ENCODE measurements around the gene STKLD1. TPM values are rescaled to one million over a fixed set of nuclear protein-coding genes. Genes with fewer than 3 reads are reported as not detected.
"Not testable (repeated sequence)": the region's sequence is repeated elsewhere in the genome, so short reads cannot be mapped to it uniquely, and the experiment has no call there.

STKLD1 gene
- not detected for total RNA-seq

DNA sequence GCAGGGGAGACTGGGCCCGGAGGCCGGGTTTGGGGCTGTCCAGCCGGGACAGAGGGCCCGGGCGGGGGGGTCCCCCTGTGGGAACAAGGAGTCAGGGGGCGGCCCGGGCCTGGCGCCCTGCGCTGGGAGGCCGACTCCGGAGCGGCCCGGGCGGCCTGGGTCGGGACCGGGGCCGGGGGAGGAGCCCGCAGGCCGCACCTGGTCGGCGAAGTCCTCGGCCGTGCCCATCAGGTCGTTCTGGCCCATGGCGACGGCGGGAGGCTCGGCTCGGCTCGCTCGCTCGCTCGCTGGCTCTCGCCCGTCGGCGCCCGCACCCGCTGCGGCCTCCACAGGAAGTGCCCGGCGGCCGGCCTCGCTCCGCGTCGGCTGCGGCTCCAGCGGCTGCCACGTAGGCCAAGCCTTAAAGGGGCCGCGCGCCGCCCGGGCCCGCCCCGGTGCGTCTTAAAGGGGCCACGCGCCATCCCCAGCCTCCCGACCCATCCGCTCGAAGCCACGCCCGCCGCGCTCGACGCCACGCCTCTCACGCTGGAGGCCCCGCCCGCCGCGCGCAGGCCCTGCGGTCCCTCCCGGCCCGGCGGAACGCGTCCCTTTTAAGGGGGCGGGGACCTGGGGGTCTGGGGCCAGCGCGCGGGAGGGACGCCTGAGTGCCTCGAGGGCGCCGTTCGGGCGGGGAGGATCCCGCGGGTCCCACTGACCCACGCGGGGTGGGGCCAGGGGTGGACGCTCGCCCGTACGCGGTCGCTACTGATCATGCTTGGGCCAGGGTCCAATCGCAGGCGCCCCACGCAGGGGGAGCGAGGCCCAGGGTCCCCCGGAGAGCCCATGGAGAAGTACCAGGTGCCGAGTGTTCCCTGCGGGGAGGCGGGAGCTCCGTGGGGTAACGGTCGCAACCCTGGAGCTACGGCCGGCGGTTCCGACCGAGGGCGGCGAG lies at the start of gene STKLD1, which contains the start of gene SURF4:
Gene STKLD1, plus strand, starts transcription at position 643 of the 931 bp plus-strand sequence. Its CDS starts 108 bp downstream, at position 751.
Gene SURF4, minus strand, starts transcription at position 337 of the 931 bp plus-strand sequence. Its CDS starts 91 bp downstream, at position 246.
- TF ChIP-seq, protein P1, sequence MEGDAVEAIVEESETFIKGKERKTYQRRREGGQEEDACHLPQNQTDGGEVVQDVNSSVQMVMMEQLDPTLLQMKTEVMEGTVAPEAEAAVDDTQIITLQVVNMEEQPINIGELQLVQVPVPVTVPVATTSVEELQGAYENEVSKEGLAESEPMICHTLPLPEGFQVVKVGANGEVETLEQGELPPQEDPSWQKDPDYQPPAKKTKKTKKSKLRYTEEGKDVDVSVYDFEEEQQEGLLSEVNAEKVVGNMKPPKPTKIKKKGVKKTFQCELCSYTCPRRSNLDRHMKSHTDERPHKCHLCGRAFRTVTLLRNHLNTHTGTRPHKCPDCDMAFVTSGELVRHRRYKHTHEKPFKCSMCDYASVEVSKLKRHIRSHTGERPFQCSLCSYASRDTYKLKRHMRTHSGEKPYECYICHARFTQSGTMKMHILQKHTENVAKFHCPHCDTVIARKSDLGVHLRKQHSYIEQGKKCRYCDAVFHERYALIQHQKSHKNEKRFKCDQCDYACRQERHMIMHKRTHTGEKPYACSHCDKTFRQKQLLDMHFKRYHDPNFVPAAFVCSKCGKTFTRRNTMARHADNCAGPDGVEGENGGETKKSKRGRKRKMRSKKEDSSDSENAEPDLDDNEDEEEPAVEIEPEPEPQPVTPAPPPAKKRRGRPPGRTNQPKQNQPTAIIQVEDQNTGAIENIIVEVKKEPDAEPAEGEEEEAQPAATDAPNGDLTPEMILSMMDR (IDR thresholded peaks at IDR 0.05): peak in 1 of 3 donors; percentile 5
- DNase-seq (ENCODE audit: low spot score) (peak; percentile 80), ATAC-seq (ENCODE audit: low FRiP score) (peak; percentile 97)

DNA sequence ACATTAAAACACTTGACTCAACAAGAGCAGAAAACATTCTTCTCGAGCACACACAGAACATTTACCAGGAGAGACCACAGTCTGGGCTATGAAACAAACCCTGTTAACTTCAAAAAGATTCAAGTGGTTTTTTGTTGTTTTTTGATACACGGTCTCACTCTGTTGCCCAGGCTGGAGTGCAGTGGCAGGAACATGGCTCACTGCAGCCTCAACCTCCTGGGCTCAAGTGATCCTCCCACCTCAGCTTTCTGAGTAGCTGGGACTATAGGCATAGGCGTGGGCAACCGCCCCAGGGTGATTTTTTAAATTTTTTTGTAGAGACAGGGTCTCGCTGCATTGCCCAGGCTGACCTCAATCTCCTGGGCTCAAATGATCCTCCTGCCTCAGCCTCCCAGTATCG lies 49.1 kb upstream of the STKLD1 start:
- not testable (repeated sequence) for ATAC-seq (ENCODE audit: low FRiP score)

DNA sequence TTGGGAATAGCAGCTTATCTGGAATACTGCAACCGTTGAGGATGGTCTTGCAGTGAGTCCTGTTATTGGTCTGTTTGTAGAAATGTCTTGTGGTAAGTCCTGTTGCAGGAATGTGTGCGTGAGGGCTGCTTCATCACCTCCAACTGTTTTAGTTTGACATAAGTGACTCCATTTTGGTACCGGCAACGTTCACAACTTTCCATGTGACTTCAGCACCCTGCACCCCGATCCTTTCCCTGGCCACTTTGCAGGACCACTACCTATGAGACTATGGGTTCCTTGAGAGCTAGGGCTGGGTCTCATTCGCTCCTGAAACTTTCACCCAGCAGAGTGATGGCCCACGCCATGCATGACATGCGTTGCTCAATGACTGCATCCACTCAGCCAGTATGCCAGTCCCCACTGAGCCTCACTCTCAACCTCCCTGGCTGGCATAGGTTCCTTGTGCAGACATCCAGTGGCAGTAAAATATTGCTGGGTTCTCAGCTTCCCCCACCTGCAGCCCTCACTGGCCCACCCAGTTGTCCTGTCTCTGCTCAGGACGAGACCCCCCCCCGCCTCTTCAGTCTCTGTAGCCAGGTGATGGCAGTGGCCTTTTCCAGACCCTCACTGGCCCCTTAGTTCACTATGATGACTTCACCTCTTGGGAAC lies 48.2 kb upstream of the STKLD1 start:
- TF ChIP-seq, protein P1 (IDR thresholded peaks at IDR 0.05): no peak
- ATAC-seq (ENCODE audit: low FRiP score) (no peak), DNase-seq (ENCODE audit: low spot score) (no peak)

More for the DNA sequence above, 49.1 kb upstream of the STKLD1 start:
- DNase-seq (ENCODE audit: low spot score): not testable (repeated sequence)

DNA sequence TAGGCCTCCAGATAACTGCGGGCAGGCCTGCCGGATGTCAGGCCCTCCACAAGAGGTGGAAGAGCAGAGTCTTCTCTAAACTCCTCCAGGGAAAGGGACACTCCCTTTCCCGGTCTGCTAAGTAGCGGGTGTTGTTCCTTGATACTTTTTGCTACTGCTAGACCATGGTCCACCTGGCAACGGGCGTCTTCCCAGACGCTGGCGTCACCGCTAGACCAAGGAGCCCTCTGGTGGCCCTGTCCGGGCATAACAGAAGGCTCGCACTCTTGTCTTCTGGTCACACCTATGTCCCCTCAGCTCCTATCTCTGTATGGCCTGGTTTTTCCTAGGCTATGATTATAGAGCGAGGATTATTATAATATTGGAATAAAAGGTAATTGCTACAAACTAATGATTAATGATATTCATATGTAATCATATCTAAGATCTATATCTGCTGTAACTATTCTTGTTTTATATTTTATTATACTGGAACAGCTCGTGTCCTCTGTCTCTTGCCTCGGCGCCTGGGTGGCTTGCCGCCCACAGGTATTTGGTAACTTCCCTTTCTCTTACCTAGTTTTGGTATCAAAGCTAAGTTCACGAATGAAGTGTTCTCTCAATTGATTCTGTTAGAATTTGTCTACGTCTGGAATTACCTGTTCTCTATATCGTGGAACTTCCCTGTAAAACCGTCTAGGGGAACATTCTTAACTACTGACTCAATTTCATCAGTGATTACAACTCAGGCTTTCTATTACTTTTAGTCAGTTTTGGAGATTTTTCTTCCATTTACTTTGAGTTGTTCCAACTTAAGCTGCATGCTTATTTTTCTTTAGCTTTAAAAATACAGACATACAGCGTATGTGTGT lies 46.6 kb upstream of the STKLD1 start:
- not testable (repeated sequence) for ATAC-seq (ENCODE audit: low FRiP score); DNase-seq (ENCODE audit: low spot score)

DNA sequence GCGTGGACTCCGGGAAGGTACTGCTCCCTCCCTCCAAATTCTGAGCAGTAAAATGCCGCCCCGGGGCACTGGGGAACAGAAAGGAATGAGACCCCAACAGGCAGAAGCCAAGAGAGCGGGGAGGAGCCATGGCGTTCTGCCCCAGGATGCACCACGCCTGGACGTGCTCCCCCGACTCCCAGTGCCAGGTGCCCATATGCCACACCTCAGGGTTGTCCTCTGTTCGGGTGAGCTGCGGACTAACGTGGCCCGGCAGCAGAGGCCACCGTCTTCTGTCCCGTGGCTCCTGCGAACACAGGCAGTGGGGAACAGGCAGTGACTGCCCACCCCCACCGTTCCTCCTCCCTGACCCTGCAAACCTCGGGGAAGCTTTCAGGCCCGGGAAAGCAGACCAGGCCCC lies 44.9 kb upstream of the STKLD1 start:
- DNase-seq (ENCODE audit: low spot score) (no peak), ATAC-seq (ENCODE audit: low FRiP score) (no peak)
- TF ChIP-seq, protein P1 (IDR thresholded peaks at IDR 0.05): no peak

DNA sequence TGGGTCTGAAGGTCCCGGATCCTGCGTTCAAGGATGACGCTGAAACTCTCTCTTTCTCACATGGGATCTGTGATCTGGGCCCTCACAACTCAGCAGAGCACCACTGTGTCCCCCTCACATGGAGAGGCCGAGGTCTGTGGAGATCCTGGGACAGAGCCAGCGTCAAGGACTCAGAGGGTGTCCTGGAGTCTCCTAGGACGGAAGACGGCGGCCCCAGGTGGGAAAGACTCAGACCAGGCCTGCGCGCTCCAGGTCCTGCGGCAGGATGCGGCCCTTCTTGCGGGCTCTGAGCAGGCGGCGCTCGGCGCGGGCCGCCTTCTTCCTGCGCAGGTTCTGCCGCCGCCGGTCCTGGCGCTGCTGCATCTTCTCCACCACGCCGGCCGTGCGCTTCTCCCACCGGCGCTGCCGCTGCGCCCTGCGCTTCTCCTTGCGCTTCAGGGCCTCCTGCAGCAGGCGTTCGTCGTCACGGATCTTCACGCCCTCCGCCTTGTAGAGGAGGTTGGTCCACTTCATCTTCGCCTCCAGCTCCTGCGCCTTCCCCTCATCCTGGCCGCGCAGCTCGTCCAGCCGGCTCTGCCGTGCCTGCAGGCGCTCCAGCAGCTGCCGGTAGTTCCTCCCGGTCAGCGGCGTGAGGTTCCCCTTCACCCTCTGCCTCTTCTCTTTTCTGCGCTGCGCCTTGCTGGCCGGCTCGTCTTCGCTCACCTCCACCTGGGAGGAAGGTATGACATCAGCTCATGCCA lies 44.4 kb upstream of the STKLD1 start:
- ATAC-seq (ENCODE audit: low FRiP score) (no peak), DNase-seq (ENCODE audit: low spot score) (no peak)

DNA sequence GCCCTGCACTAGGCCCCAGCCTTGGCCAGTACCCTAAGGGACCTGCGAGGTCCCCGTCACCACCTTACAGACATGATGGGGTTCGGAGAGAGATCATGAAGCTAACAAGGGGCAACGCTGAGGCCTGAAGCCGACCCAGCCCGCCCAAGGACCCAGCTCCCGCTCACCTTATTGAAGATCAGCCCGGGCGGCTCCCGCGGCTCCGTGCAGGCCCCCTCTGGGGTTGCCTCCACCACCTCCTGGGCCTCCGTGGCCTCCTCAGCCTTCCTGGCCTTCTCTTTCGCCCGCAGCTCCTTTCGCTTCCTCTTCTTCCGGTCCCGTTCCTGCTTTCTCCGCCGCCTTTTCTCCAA lies 43.8 kb upstream of the STKLD1 start:
- no peak for ATAC-seq (ENCODE audit: low FRiP score)
- TF ChIP-seq, protein P1 (IDR thresholded peaks at IDR 0.05): no peak
- no peak for DNase-seq (ENCODE audit: low spot score)

More for the DNA sequence above, 44.4 kb upstream of the STKLD1 start:
- TF ChIP-seq, protein P1 (IDR thresholded peaks at IDR 0.05): no peak
